HG03097 (cell line): Measurements from ENCODE around the gene MUC20.

Source experiments
- ATAC-seq: cut with Tn5 transposase; IDR thresholded peaks from one replicate; pipeline ENCODE4 v1.9.1; 2021; ENCODE audit not compliant: unreplicated experiment, low FRiP score

The MUC20 gene

DNA sequence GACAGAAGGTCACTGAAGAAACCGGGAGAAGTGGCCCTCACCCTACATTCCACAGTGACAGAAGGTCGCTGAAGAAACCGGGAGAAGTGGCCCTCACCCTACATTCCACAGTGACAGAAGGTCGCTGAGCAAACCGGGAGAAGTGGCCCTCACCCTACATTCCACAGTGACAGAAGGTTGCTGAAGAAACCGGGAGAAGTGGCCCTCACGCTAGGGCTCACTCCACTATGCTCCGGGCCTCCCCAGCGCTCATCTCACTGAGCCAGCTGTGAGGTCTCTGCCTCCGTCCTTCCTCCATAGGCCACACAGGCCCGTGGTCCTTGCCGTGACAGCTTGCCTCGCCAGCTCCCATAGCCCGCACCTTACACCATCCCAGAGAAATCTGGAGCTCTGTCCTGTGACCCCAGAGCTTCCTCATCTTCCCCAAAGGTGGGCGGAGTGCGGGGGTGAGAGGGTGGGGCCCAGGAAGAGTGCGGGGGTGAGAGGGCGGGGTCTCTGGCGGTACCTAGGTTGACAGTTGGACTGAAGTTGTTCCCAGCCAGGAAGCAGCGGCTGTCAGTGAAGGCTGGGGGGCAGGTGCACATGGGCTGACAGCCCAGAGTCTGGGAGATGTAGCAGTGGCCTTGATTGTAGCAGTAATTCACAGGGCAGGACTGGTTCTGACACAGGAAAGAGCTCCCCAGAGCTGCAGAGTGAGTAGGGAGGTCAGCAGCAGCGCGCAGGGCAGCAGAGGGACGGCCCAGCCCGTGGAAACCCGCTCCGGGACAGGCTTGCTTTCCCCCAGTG is 32.0 kb downstream of the MUC20 start:
- ATAC-seq: no peak

DNA sequence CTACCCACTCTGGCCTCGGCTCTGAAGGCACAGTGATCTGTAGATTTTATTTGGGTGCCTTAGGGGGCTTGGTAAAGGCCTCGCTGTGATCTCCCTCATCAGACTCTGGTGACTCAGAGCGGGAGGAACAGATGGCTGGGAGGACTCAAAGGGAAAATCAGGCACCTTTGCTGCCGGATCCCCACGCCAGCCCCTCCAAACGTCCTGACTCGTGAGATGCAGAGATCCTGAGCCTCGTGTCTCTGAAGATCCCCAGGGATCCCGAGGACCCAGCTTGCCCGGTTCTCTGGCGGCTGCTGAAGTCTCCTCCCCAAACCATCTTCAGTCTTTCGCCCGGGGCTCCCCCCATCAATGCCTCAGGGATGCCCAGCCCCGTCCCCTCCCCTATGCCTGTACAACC is 32.8 kb downstream of the MUC20 start:
- no peak for ATAC-seq

DNA sequence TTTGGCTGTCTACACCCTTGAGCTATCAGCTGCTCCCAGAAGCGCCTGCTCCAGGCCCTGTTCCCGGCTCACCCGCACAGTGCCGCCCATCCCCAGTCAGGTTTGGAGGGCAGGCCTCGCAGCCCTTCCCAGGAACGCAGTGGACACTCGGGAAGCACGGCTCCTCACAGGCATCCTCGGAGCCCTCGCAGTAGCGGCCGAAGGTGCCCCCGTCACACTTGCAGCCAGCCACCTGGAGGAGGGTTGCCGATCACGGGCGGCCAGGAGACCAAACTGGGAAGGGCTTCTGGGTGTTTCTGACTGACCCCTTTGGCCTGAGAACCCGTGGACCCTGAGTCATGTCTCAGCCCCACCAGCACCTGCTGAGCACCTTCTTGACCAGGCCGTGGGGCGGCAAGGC is 33.4 kb downstream of the MUC20 start:
- ATAC-seq: no peak

DNA sequence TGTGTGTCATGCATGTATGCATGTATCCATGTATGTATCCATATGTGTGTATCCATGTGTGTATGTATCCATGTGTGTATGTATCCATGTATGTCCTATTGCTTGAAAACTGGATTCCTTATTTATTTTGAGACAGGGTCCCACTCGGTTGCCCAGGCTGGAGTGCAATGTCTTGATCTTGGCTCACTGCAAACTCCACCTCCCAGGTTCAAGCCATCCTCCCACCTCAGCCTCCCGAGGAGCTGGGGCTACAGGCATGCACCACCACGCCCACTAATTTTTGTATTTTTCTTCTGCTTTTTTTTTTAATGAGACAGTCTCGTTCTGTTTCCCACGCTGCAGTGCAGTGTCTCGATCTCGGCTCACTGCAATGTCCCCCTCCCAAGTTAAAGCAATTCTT is 34.1 kb downstream of the MUC20 start:
- ATAC-seq: no peak

DNA sequence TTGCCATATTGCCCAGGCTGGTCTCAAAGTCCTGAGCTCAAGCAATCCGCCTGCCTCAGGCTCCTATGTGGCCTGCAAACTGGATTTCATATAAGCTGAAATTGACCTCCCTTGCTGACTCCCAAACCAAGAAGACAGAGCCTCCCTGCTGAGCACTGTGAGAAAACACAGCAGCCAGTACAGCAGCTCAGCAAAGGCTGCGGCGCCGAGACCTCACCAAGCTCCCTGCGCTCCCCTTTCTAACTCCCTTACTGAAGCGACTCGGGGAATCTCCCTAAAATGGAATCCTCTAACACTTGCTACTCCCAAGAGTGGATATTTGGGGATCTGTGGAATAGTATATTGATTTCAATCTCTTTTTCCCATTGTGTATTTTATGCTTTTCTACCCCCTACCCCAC is 34.6 kb downstream of the MUC20 start:
- no peak for ATAC-seq

DNA sequence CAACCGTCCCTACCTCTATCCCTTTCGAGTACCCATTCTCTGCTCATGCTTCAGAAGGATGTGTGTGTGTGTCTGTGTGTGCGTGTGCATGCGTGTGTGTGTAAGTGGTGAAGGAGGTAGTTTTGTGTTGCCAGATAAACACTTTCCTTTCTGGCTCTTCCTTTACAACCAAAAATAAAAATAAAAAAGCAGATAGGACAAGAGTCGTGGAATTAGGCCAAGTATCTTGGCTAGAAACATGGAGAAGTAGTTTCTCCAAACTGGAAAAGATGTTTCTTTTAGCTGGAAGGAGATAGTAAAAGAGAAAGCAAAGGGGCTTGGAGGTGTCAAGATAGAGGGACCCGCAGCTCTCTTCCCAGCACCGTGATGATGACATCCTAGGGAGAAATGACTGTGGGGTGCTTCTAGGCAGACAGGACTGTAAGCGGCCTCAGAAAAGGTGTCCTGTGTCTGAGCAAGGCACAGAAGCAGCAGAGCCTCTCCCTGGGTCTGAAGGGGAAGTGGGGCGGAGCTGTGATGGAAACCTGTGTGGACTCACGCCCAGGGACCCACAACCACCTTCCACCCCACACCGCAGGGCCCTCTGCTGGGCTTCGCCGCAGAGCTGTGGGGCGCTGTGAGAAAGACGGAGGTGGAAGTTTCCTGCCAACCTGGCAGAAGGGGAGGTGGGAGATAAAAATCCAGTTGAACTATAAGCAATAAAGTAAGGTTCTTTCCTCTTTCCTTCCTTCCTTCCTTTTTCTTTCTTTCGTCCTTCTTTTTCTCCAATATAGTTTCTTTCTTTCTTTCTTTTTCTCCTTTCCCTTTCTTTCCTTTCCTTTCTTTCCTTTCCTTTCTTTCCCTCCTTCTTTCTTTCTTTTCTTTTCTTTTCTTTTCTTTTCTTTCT is 35.3 kb downstream of the MUC20 start:
- ATAC-seq: no peak

DNA sequence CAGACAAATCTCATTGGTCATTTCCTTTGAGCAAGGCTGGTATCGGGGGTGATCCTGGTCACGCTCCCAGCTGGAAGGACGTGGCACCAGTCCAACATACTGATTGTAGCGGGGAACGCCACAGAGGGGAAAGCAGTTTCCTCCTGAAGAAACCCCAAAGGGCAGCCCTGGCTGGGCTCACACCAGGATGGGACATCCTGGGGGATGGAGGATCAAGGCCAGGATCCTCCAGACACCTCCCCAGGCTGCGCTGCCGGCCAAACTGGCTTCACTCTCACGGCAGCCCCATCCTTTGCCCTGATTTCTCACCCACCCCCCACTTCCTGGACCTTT is 36.6 kb downstream of the MUC20 start:
- no peak for ATAC-seq

DNA sequence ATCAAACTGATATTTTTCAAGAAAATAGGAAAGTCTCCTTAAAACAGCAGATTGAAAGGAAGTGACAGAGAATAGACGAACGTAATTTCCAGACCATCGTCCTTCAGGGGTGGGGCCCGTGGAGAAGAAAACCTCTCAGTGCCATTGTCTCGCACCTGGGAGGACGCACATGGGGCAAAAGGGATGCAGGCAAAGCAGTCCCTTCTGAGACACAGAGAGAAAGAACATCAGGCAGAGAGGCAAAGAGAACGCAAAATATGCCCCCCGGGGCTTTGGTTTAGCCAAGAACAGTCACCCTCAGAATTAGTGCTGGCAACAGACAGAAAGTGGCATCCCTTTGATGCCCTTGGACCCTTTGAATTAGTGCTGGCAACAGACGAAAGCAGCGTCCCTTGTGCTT is 37.0 kb downstream of the MUC20 start:
- no peak for ATAC-seq

DNA sequence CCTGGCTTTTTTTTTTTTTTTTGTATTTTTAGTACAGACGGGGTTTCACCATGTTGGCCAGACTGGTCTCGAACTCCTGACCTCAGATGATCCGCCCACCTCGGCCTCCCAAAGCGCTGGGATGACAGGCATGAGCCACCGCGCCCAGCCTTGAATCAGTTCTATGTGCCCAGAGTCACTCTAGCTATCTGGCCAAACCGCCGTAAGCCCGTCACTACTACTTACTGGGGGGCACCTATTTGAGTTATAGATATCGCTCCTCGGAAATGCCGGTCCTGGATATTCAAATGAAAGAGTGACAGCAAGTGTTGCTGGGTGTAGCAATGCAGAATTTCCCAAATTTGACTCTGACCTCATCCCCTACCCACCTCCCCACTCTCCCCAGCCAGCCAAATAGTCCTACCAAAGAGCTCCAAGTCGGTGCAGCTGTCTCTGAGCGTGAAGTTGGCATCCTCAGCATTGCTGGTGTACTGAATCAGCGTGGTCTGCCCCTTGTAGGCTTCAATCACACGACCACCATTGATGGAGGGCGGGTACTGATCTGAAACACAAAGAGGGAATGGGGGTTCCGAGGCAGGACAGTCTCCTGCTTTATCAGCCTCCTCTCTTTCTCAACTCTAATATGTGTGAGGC is 38.1 kb downstream of the MUC20 start:
- no peak for ATAC-seq

DNA sequence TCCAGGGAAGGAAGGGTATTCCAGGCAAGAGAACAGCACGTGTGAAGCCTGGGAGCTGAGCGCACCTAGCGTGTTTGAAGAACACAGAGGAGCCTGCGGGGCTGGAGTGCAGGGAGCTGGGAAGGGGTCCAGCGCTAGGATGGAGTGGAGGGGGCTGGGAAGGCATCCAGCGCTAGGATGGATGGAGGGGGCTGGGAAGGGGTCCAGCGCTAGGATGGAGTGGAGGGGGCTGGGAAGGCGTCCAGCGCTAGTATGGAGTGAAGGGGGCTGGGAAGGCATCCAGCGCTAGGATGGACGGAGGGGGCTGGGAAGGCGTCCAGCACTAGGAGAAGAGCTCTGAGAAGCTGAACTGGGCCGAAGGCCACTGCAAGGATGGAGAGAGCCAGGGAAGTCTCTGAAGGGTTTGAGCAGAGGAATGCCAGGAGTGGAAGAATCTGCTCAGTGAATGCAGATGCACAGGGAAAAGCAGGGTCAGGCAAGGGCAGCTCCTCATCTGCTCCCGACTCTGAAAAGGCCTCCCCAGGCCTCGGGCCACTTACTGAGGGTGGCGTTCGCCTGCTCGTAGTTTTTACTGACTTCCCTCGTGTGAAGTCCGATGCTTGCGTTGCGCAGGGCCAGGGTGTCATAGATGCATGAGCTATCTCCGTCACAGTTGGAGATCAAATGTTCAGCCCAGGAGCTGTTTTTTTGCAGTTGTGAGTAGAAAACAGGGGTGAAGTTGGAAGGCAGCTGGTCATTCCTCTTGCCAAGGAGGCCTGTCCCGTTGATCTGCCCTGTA is 39.8 kb downstream of the MUC20 start:
- ATAC-seq: no peak

DNA sequence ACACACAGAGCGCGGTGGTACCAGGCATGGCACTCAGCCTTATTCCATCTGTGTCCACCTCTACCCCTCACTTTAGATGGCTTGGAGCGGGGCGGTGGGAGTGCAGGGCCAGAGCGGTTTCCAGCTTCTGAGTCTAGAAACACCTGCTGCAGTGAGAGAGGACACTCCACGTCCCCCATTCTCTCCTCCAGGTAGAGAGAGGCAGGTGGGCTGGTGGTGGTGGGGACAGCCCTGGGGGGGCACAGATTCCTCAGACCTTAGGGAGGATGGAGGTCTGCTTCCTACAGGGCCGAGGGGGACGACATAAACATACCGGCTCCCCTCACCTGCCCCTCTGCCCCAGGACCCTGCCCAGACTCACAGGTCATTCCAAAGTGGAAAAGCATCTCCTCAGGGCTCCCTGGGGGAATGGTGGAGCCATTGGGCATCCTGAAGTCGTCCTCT is 40.4 kb downstream of the MUC20 start:
- ATAC-seq: no peak

DNA sequence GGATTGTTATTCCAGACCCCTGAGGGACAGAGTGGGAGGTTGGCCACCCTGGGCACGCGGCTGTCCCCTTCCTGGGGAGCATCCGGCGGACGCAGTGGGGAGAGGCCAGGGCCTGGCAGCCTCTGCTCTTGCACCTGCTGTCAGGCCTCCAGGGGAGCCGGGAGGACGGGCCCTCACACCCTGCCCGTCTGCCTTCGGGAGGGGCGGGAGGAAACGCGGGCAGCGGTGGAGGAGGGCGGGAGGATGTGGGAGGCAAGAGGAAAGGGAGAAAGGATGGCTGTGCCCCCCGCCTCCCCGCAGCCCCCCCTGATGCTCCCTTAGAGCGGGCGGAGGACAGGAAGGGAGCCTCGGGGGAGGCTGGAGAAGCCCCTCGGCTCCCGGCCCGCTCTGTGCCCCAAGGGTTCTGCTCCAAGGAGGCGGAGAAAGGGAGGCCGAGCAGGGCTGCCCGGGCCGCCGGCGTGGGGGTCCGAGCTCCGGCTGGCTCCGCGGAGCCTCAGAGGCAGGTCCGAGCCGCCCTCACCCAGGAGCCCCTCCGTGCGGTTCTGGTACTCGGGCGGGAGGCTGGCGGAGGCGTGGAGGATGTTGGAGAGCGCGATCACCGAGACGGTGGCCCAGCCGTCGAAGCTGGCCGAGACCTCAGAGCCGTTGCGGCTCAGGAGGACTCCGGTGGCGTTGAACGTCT is 40.9 kb downstream of the MUC20 start:
- no peak for ATAC-seq

DNA sequence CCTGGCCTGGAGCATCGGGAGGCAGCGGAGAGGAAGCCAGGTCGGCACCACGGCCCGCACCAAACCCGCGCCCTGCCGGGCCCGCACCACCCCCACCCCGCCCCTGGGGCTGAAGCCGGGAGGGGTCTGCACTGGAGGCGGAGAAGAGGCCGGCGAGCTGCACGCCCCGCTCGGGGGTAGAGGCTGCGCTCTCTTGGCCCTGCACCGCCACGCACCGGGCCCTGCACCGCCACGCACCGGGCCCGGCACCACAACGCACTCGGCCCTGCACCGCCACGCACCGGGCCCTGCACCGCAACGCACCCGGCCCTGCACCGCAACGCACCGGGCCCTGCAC is 41.4 kb downstream of the MUC20 start:
- ATAC-seq: no peak

DNA sequence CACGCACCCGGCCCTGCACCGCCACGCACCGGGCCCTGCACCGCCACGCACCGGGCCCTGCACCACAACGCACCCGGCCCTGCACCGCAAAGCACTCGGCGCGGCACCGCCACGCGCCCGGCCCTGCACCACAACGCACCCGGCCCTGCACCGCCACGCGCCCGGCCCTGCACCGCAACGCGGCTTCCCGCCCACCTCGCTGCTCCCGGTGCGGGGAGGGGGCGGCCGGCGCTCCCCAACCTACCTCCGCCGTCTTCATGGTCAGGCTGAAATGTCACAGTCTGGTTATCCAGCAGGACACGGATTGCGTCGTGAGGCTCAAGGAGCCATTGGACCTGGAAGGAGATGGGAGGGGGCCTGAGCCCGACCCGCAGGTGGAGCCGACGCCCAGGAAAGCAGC is 41.8 kb downstream of the MUC20 start:
- no peak for ATAC-seq

DNA sequence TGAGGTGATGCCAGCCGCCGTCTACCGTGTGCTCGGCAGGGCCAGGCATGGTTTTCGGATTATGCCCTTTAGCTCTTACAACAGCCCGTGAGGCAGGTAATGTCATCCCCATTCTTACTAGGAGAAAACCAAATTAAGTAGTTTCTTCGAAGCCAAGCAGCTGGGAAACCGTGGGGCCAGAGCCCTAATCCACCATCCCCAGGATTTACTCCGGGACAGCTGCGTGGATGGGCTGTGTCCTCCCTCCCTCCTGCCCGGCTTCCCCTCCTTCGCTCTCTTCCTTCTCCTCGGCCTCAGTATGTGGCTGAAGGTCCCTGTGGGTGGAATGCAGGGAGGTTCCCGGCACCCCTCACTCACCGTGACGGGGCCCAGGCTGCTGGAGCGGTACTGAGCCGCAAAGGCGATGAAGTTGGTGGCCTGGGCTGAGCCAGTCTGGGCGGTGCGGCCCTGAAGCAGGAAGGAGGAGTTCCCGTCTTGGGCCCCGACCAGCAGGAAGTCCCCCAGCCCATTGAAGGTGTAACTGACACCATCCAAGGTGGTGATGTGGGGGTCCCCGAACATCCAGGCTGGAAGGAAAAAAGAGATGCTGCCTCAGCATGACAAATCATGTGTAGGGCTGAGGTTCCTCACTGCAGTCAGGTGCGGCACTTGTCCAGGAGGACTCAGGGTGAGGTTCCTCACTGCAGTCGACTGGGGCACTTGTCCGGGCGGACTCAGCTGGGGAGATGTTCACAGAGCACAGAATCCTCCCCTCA is 42.5 kb downstream of the MUC20 start:
- no peak for ATAC-seq

DNA sequence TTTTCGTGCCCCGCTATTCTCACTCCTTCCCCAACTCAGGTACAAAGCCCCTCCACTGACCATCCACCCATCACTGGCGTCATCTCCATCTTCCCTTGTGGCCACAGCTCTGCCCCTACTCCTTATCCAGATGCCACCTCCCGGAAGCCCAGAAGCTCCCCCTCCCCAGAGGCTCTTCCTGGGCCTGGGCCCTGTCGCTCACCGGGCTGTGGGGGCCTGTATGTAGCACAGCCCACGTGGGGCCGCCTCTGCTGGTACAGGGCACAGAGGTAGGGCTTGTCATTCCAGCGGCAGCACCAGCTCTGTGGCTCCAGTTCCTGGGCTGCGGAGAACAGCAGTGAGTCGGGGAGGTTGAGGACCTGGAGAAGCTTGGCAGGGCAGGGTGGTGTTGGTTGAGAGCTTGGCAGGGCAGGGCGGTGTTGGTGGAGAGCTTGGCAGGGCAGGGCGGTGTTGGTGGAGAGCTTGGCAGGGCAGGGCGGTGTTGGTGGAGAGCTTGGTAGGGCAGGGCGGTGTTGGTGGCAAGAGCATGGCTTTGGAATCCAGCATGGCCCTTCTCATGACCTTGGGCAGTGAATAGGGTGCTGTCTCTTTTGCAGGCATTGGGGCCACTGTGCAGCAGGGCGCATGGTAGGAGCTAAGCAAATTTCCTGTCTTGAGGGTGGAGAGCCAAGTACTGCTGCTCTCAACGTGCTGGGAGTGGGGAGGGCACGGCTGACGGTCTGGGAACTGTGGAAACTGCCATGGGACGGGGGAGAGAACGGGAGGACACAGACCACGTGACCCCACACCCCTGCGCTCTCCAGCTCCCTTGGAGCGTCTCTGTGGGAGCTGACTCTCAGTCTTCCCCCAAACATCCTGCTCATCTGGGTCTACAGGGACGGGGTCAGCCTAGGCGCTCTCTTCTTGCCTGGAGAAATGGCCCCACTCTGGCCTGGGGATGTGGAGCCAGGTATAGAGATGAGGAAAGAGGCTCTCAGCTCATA is 43.4 kb downstream of the MUC20 start:
- ATAC-seq: no peak

DNA sequence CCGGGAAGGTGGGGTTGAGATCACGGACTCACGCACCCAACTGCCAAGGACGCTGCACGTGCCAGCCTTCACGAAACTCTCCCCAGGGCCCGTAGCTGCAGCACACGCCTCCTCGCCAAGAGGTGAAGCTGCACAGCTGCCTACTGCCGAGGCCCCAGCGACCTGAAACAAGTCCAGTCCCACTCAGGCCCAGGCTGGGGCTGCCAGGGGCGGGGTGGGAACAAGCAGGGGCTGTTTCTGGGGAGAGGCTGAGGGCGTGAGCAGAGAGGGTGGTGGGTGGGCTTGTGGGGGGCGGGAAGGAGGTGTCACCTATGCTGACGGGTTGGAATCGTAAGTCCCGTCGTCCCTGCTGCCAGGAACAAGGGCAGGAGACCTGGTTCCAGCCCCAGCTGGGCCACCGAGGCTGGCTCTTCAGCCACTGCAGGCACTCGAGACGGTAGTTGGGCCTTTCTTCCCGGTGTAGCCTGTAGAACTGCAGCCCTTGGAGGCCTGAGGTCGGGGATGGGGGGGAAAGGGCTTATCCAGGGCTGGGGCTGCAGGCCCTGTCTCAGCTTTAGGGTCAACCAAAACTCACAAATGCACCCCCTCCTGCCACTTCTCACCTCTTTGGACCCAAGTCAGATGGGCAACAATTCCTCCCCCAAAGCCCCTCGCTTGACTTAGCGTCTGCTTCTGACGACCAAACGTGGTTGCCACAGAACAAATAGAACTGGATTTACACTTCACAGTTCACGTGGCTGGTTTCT is 44.4 kb downstream of the MUC20 start:
- no peak for ATAC-seq

DNA sequence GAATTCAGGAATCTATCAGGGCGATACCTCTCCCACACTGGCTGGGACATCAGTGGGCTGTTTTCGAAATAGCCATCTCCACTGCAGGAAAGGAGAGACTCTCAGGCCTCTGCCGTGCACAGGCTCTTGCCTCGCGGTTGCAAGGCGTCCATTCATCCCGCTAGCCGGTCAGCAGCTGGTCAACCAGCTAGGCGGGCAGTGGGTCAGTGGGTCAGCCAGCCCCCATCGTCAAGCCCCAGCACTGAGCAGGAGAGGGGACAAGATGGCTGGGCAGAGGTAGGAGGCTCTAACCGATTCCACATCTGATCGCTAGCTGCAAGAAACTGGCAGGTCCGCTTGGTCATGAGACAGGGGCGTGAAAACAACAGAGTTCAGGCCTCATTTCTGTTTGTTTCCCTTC is 45.9 kb downstream of the MUC20 start:
- no peak for ATAC-seq
